A549 (cell line): ENCODE results near the gene SRRM1. TPM values are rescaled to one million over a fixed set of nuclear protein-coding genes. Genes with fewer than 3 reads are reported as not detected.
"Not testable (repeated sequence)": the region's sequence is repeated elsewhere in the genome, so short reads cannot be mapped to it uniquely, and the experiment has no call there.

Experiments
- ATAC-seq, 2 experiments: fragments of 200-7000 bp in 1 of 2; fragments of >200 bp in 1 of 2; cut with Nextera tagmentation in 1 of 2; cut with Tn5 transposase in 1 of 2; 3 replicates each; pipeline versions ENCODE4 v1.8.0 to v1.9.1; 2018 to 2020; ENCODE audit warnings: mild to moderate bottlenecking in 1 of 2, moderate library complexity in 1 of 2
- CTCF ChIA-PET: fragments of 300-600 bp; sonication (Branson Sonifier 250); formaldehyde crosslinking; extraction: SDS; loops from one replicate; lab custom pipeline; 2021; ENCODE audit warnings: antibody characterized with exemption, inconsistent platforms; lab: Yijun Ruan, JAX
- POLR2A ChIA-PET: fragments of 350-600 bp; formaldehyde crosslinking; extraction: SDS; loops from one replicate; lab custom pipeline; 2021; ENCODE audit warnings: antibody characterized with exemption, inconsistent platforms; lab: Yijun Ruan, JAX
- DNase-seq, 2 experiments: peaks; one replicate each; pipeline versions ENCODE4 v3.0.0 to v3.0.0-alpha.2; 2011 to 2016; ENCODE audit warnings: low read depth in 1 of 2, low spot score in 1 of 2
- FAIRE-seq: peaks from 2 replicates; lab custom pipeline; 2011; peaks lifted over from hg19 to GRCh38; lab: Jason Lieb, UNC
- H3K27ac ChIP-seq, 2 experiments: fragments of >200 bp; sonication (Bioruptor Twin); formaldehyde crosslinking; 3 replicates each; pipeline ENCODE4 v1.5.1; 2016 to 2017
- H3K4me1 ChIP-seq: fragments of >200 bp; sonication (Bioruptor Twin); formaldehyde crosslinking; 3 replicates; pipeline ENCODE4 v1.6.1; 2016
- H3K4me2 ChIP-seq: fragments of >200 bp; sonication (Bioruptor Twin); formaldehyde crosslinking; 3 replicates; pipeline ENCODE4 v1.6.1; 2016
- H3K4me3 ChIP-seq: fragments of >200 bp; sonication (Bioruptor Twin); formaldehyde crosslinking; 3 replicates; pipeline ENCODE4 v1.5.1; 2016
- H3K9me3 ChIP-seq: fragments of >200 bp; sonication (Bioruptor Twin); formaldehyde crosslinking; 3 replicates; pipeline ENCODE4 v1.6.1; 2016
- EHF ChIP-seq: fragments of 250-450 bp; sonication (Bioruptor Pico); IDR thresholded peaks from 2 replicates; pipeline ENCODE4 v1.5.0; 2020; ENCODE audit warnings: mild to moderate bottlenecking
- HDAC2 ChIP-seq: fragments of 200-600 bp; sonication (generic); IDR thresholded peaks from 2 replicates; pipeline ENCODE4 v1.6.1; 2016
- JUN ChIP-seq, 2 experiments: fragments of >200 bp; sonication (Bioruptor Twin); formaldehyde crosslinking; IDR thresholded peaks; 2 replicates in 1 of 2; 3 replicates in 1 of 2; pipeline ENCODE4 v1.6.1; 2016 to 2017
- MAFK ChIP-seq: fragments of 450-650 bp; IDR thresholded peaks from 2 replicates; pipeline ENCODE4 v1.6.1; 2014; ENCODE audit not compliant: partially characterized antibody
- RCOR1 ChIP-seq: fragments of 150-350 bp; IDR thresholded peaks from 2 replicates; pipeline ENCODE4 v1.6.1; 2014; ENCODE audit warnings: antibody characterized with exemption, low read length, low read depth
- SREBF2 ChIP-seq: fragments of 450-650 bp; IDR thresholded peaks from 2 replicates; pipeline ENCODE4 v1.6.1; 2014; ENCODE audit warnings: mild to moderate bottlenecking, moderate library complexity
- WGBS: methylation state at CpG from one replicate; pipeline ENCODE4 v1.1.6; 2017; ENCODE audit errors: missing lambda C conversion rate; 5-methylcytosine and 5-hydroxymethylcytosine counted together
- polyA plus RNA-seq, 4 experiments: library from polyadenylated mRNA; depleted of rRNA in 3 of 4; stranded (reverse); fragments of >200 nt; fragmentation: RNase III in 1 of 4; extraction: RNeasy Plus Mini Kit Qiagen cat#74134 plus additional on column Dnase treatment in 1 of 4; gene quantifications; 2 replicates in 3 of 4; 3 replicates in 1 of 4; pipeline ENCODE4 v1.2.3, GENCODE V29; 2011 to 2017
- TF ChIP-seq, protein P1 (sequence below): fragments of 150-350 bp; IDR thresholded peaks from 2 replicates; pipeline ENCODE4 v1.6.1; 2014; ENCODE audit warnings: low read depth, mild to moderate bottlenecking, low read length
- TF ChIP-seq, protein P2 (sequence below): fragments of >200 bp; sonication (Bioruptor Twin); formaldehyde crosslinking; IDR thresholded peaks from 3 replicates; pipeline ENCODE4 v1.5.1; 2016

Gene SRRM1
- polyA plus RNA-seq, 2 of the 4 experiments (the other 2 are of a cell fraction), result 59.6 to 72.5 TPM

DNA sequence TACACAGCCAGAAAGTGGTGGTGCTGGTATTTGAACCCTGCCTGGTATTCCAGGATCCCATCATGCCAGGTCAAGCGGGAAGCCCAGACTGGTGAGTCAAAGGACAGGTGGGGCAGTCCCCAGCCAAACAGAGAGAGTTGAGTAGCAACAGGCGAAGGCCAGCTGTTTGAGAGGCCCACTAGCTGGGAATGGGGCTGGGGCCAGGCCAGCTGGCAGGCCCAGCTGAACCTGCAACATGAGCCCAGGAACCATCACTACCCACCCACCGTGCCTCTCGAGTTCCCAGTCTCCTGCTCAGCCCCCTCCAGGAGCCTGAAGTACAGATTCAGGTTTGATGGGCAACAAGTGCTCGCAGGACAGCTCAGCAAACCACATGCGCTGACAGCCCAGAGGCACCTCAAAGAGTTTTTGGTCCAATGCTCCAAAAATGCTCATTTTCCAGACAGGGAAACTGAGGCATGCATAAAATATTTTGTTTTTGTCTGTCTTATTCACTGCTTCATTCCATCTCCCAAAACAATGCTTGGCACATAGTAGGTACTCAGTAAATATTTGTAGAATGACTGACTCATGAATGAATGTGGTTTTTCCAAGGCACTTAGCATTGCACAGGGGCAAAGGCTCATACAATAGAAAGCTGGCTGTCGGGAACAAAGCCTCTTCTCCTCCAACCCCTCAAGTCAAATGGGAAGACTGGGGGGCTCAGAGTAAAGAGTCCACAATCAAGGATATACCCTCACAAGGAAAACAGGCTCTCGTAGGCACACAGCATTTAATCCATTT lies 59.6 kb downstream of the SRRM1 start (continued):
- TF ChIP-seq, protein P1, sequence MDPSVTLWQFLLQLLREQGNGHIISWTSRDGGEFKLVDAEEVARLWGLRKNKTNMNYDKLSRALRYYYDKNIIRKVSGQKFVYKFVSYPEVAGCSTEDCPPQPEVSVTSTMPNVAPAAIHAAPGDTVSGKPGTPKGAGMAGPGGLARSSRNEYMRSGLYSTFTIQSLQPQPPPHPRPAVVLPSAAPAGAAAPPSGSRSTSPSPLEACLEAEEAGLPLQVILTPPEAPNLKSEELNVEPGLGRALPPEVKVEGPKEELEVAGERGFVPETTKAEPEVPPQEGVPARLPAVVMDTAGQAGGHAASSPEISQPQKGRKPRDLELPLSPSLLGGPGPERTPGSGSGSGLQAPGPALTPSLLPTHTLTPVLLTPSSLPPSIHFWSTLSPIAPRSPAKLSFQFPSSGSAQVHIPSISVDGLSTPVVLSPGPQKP, result no peak
- TF ChIP-seq RCOR1 (no peak), HDAC2 (no peak)
- TF ChIP-seq, protein P2, sequence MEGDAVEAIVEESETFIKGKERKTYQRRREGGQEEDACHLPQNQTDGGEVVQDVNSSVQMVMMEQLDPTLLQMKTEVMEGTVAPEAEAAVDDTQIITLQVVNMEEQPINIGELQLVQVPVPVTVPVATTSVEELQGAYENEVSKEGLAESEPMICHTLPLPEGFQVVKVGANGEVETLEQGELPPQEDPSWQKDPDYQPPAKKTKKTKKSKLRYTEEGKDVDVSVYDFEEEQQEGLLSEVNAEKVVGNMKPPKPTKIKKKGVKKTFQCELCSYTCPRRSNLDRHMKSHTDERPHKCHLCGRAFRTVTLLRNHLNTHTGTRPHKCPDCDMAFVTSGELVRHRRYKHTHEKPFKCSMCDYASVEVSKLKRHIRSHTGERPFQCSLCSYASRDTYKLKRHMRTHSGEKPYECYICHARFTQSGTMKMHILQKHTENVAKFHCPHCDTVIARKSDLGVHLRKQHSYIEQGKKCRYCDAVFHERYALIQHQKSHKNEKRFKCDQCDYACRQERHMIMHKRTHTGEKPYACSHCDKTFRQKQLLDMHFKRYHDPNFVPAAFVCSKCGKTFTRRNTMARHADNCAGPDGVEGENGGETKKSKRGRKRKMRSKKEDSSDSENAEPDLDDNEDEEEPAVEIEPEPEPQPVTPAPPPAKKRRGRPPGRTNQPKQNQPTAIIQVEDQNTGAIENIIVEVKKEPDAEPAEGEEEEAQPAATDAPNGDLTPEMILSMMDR, result no peak

DNA sequence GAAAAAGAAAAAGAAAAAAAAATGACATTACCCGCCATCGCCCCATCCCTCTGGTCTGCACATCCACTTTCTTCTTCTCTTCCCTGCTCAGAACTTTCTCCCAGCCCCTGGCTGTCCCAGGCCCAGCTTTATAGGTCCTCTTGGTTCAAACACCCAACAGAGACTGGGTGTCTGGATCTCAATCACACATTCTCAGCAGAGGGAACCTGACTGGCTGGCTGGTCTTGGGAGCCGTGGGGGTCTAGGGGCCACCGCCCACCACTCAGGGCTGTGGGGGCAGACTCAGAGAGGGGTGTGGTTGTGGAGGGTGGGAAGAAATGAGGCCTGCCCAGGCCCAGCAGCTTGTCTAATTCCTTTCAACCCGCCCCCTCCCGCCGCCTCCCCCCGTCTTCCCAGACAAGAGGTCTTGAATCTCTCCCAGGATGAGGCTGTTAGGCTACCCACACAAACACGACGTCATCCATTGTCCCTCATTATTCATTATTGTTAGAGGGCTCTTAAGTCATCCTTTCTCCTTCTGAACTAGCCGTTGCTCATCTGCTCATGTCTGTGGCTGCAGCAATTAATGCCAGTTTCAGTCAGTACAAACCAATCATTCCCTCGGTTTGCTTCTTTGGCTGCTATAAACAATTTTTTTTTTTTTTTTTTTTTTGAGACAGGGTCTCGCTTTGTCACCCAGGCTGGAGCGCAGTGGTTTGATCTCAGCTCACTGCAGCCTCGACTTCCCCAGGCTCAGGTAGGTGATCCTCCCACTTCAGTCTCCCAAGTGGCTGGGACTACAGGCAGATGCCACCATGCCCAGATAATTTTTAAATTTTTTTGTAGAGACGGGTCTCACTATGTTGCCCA lies 61.5 kb downstream of the SRRM1 start:
- Histone ChIP-seq H3K4me3 (no peak overlapping the region), H3K4me2 (peak overlapping the region; percentile 72), H3K4me1 (peaks cover 18% of the 10 kb centered on the region), H3K9me3 (no peaks in the 10 kb centered on the region), H3K27ac (peak overlapping the region; percentile 67 to 89)
- 32% methylated on average over 10 of the region's 16 CpGs for WGBS
- POLR2A ChIA-PET, result interaction anchor here (0.7 to 1.8 kb wide), 10 partner anchors 9 to 126 kb away, joined by 3 to 11 read pairs (median 4); partner anchors contain the start of gene CLIC4
- ATAC-seq (peak; percentile 29 to 39; a peak in 4 of 6 replicates), FAIRE-seq (no peak), DNase-seq (peak; percentile 31 to 68)
- TF ChIP-seq SREBF2 (no peak), EHF (CRISPR knock-in tag) (no peak), MAFK (no peak)
- CTCF ChIA-PET, result interaction anchor here (0.9 to 3.1 kb wide), 4 partner anchors 16 to 28 kb away, joined by 3 to 16 read pairs (median 10); no protein-coding TSS in a partner anchor

DNA sequence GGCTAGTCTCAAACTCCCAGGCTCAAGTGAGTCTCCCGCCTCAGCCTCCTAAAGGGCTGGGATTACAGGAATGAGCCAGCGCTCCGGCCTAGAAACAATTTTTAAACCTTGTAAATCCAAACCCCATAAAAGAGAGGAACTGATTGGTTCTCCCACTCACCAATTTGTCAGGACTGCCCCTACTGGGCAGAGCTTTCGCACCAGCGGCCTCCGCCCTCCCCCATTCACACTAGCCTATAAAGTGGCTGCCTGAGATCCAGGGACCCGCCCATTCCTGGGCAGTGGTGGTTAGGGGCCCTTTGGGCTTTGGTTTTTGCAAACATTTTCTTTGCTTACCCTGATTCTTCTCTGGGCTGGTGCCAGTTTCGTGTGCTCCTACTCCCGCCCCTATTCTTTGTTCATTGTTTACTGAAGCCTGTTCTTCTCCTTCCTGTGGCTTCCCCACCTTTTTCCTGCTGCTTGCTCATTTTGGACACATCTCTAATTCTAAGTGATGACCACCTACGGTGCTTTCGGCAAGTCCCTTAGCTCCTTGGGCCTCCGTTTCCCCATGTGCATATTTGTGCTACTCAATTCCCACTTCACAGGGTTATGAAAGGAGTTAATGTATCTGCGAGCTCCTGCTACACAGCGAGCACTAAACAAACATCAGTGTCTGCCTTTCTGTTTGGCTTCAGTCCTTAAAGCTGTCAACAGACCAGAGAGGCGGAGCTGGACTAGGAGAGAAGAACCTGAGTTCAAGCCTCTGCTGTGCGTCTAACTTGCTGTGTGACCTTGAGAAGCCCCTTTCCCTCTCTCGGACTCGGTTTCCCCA lies 62.4 kb downstream of the SRRM1 start:
- peak overlapping the region; percentile 72 for H3K4me2 ChIP-seq
- peak; percentile 91 to 95 for DNase-seq
- ATAC-seq, result peak; percentile 98 to 99
- H3K4me3 ChIP-seq, result peak overlapping the region; percentile 33
- POLR2A ChIA-PET, result interaction anchor here (0.6 to 1.8 kb wide), 12 partner anchors 9 to 1361 kb away, joined by 3 to 12 read pairs (median 4); partner anchors contain the start of genes CLIC4 and HNRNPR
- H3K4me1 ChIP-seq, result peaks cover 18% of the 10 kb centered on the region
- WGBS, result 2% methylated on average over 18 of the region's 18 CpGs
- FAIRE-seq, result no peak
- CTCF ChIA-PET, result interaction anchor here (1.5 kb wide), 1 partner anchor 17 kb away, joined by 16 read pairs; no protein-coding TSS in a partner anchor
- TF ChIP-seq JUN (IDR thresholded peaks at IDR 0.05) (peak in 1 of 2 experiments; percentile 38; a peak in 1 of 5 replicates), MAFK (no peak)
- TF ChIP-seq, all 56 proteins: peak for 1
- H3K9me3 ChIP-seq, result no peaks in the 10 kb centered on the region
- peak overlapping the region; percentile 67 to 89 for H3K27ac ChIP-seq

DNA sequence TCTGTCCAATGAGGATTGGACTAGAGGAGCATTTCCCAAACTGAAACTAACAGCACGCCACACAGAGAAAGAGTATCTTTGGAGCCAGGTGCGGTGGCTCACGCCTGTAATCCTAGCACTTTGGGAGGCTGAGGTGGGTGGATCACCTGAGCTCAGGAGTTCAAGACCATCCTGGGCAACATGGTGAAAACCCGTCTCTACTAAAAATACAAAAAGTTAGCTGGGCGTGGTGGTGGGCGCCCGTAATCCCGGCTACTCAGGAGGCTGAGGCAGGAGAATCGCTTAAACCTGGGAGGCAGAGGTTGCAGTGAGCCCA lies 62.9 kb downstream of the SRRM1 start:
- not testable (repeated sequence) for DNase-seq, H3K9me3 ChIP-seq, ATAC-seq, FAIRE-seq
- WGBS, result 88% methylated on average over 9 of the region's 9 CpGs
- CTCF ChIA-PET, result interaction anchor here (1.5 kb wide), 1 partner anchor 18 kb away, joined by 16 read pairs; no protein-coding TSS in a partner anchor
- H3K4me1 ChIP-seq, result peaks cover 18% of the 10 kb centered on the region
- H3K4me2 ChIP-seq, result peak overlapping the region; percentile 72
- POLR2A ChIA-PET, result interaction anchor here (0.6 to 1.8 kb wide), 5 partner anchors 23 to 1362 kb away, joined by 3 to 12 read pairs (median 7); partner anchors contain the start of genes CLIC4 and HNRNPR
- H3K27ac ChIP-seq, result peak overlapping the region; percentile 67 to 89
- peak overlapping the region; percentile 33 for H3K4me3 ChIP-seq
